K562 (cell line): ENCODE data around the gene COL15A1. TPM values are rescaled to one million over a fixed set of nuclear protein-coding genes. Genes with fewer than 3 reads are reported as not detected.

Experiments
- ATAC-seq: fragments of 200-7000 bp; cut with Tn5 transposase; 3 replicates; pipeline ENCODE4 v1.9.1; 2020; ENCODE audit warnings: moderate library complexity
- BruUV-seq: library from RNA; stranded (reverse); fragments of 400-500 nt; replicated peaks from 2 replicates; lab custom pipeline; 2021; lab: Mats Ljungman, UMichigan
- CTCF ChIA-PET: fragments of 300-600 bp; formaldehyde crosslinking; extraction: SDS; loops from one replicate; lab custom pipeline; 2021; ENCODE audit warnings: low intra/inter-chr PET ratio; lab: Yijun Ruan, JAX
- POLR2A ChIA-PET: fragments of 300-600, 350-650 bp; sonication (Branson Sonifier 250); formaldehyde crosslinking; extraction: SDS; loops from one replicate; lab custom pipeline; 2021; ENCODE audit warnings: antibody characterized with exemption, inconsistent platforms; lab: Yijun Ruan, JAX
- DNase-seq, 4 experiments: peaks; one replicate each; pipeline versions ENCODE4 v3.0.0 to v3.0.0-alpha.2; 2011 to 2018; ENCODE audit warnings: low spot score in 3 of 4, mixed read lengths in 3 of 4; ENCODE audit errors: extremely low read depth in 1 of 4
- FAIRE-seq: peaks from 2 replicates; lab custom pipeline; 2011; peaks lifted over from hg19 to GRCh38; lab: Jason Lieb, UNC
- H2AFZ ChIP-seq: 2 replicates; pipeline ENCODE4 v1.6.0; 2011; ENCODE audit warnings: low read depth, low read length, control low read depth, inconsistent platforms
- H3K27ac ChIP-seq: fragments of 200-600 bp; 3 replicates; pipeline ENCODE4 v1.8.0; 2011; ENCODE audit warnings: low read depth, mild to moderate bottlenecking, control low read depth, inconsistent platforms, low read length, moderate library complexity, mixed read lengths; ENCODE audit errors: extremely low read depth
- H3K27me3 ChIP-seq, 2 experiments: fragments of 300-600 bp in 1 of 2; 2 replicates in 1 of 2; 3 replicates in 1 of 2; pipeline versions ENCODE4 v1.6.0 to v1.8.0; 2011; ENCODE audit warnings: inconsistent platforms in 2 of 2, low read length in 2 of 2, mild to moderate bottlenecking in 1 of 2, mixed read lengths in 1 of 2, moderate library complexity in 1 of 2; ENCODE audit not compliant: control insufficient read depth in 2 of 2, insufficient read depth in 2 of 2
- H3K36me3 ChIP-seq: fragments of 300-600 bp; 3 replicates; pipeline ENCODE4 v1.8.0; 2011; ENCODE audit warnings: mild to moderate bottlenecking, low read length, inconsistent platforms; ENCODE audit not compliant: control insufficient read depth, insufficient read depth
- H3K4me1 ChIP-seq, 2 experiments: fragments of 200-600 bp in 1 of 2; replicated peaks in 1 of 2; 2 replicates in 1 of 2; 3 replicates in 1 of 2; pipeline versions ENCODE4 v1.5.1 to v1.8.0; 2011; ENCODE audit warnings: inconsistent platforms in 2 of 2, low read length in 2 of 2, mild to moderate bottlenecking in 1 of 2, mixed read lengths in 1 of 2, moderate library complexity in 1 of 2; ENCODE audit not compliant: control insufficient read depth in 2 of 2, insufficient read depth in 2 of 2
- H3K4me2 ChIP-seq: 2 replicates; pipeline ENCODE4 v1.6.1; 2011; ENCODE audit warnings: low read length, control low read depth, inconsistent platforms, mixed read lengths; ENCODE audit not compliant: insufficient read depth
- H3K4me3 ChIP-seq: fragments of 200-600 bp; sonication (generic), shearing (Covaris generic); 2 replicates; pipeline ENCODE4 v1.5.1; 2016; ENCODE audit warnings: control low read depth, inconsistent platforms
- H3K79me2 ChIP-seq: fragments of 200-600 bp; 3 replicates; pipeline ENCODE4 v1.8.0; 2011; ENCODE audit warnings: low read length, inconsistent platforms; ENCODE audit not compliant: control insufficient read depth, insufficient read depth
- H3K9ac ChIP-seq, 2 experiments: 2 replicates each; pipeline versions ENCODE4 v1.6.0 to v1.6.1; 2011; ENCODE audit warnings: low read depth in 2 of 2, low read length in 2 of 2, control low read depth in 1 of 2, inconsistent platforms in 1 of 2, mild to moderate bottlenecking in 1 of 2, mixed read lengths in 1 of 2; ENCODE audit not compliant: insufficient read depth in 1 of 2
- H3K9me1 ChIP-seq: one replicate; pipeline ENCODE4 v1.6.0; 2011; ENCODE audit warnings: inconsistent platforms, mild to moderate bottlenecking, low read length, moderate library complexity; ENCODE audit not compliant: control insufficient read depth, insufficient read depth
- H3K9me3 ChIP-seq: replicated peaks from 2 replicates; pipeline ENCODE4 v1.5.1; 2011; ENCODE audit warnings: low read depth, low read length, inconsistent platforms; ENCODE audit not compliant: control insufficient read depth, insufficient read depth
- H4K20me1 ChIP-seq: replicated peaks from 2 replicates; pipeline ENCODE4 v1.6.1; 2011; ENCODE audit warnings: low read length, inconsistent platforms, mixed read lengths; ENCODE audit not compliant: control insufficient read depth, insufficient read depth
- FOXA1 ChIP-seq: fragments of 450-650 bp; IDR thresholded peaks from 2 replicates; pipeline ENCODE4 v1.6.1; 2016; ENCODE audit warnings: mild to moderate bottlenecking, borderline replicate concordance
- KLF6 ChIP-seq: fragments of 250-450 bp; sonication (Bioruptor Pico); IDR thresholded peaks from 2 replicates; pipeline ENCODE4 v1.4.0; 2020; ENCODE audit warnings: mild to moderate bottlenecking, moderate library complexity, borderline replicate concordance
- PRMT5 ChIP-seq: sonication (generic); formaldehyde crosslinking; IDR thresholded peaks from 2 replicates; pipeline ENCODE4 v1.5.0; 2020; ENCODE audit warnings: missing genetic modification reagents
- RREB1 ChIP-seq: fragments of 250-450 bp; sonication (Bioruptor Pico); IDR thresholded peaks from 2 replicates; pipeline ENCODE4 v1.4.0; 2020
- TCF15 ChIP-seq: fragments of 250-450 bp; sonication (Bioruptor Pico); IDR thresholded peaks from 2 replicates; pipeline ENCODE4 v1.8.0; 2022; ENCODE audit warnings: moderate library complexity, mild to moderate bottlenecking, inconsistent platforms
- THRAP3 ChIP-seq: fragments of 450-650 bp; IDR thresholded peaks from 2 replicates; pipeline ENCODE4 v1.6.1; 2016; ENCODE audit warnings: mild to moderate bottlenecking, inconsistent platforms, borderline replicate concordance
- ZNF3 ChIP-seq: fragments of 250-450 bp; sonication (Bioruptor Pico); IDR thresholded peaks from 2 replicates; pipeline ENCODE4 v1.5.0; 2021; ENCODE audit warnings: mild to moderate bottlenecking, moderate library complexity
- WGBS: fragments of 100-300 bp; shearing (Covaris generic); methylation state at CpG from one replicate; pipeline ENCODE4 v1.1.6; 2016; ENCODE audit warnings: low coverage, mixed read lengths; ENCODE audit not compliant: insufficient coverage; ENCODE audit errors: missing lambda C conversion rate; 5-methylcytosine and 5-hydroxymethylcytosine counted together
- in situ Hi-C: fragments of 300-500 bp; cut with MboI; formaldehyde crosslinking; loops from 4 replicates; pipeline ENCODE4 v1.15.0; 2018; ENCODE audit warnings: inconsistent platforms, mixed read lengths
- intact Hi-C: fragments of 100-400 bp; cut with micrococcal nuclease; formaldehyde crosslinking; loops from 2 replicates; pipeline ENCODE4 v1.14.2; 2022
- polyA plus RNA-seq, 8 experiments: library from polyadenylated mRNA; depleted of rRNA in 4 of 8; stranded (reverse) in 5 of 8; unstranded in 3 of 8; fragments of >200 nt; fragmentation: Nextera tagmentation in 2 of 8; fragmentation: Illumina TruSeq in 1 of 8; extraction: Ambion mirVana in 2 of 8; extraction: Trizol in 1 of 8; gene quantifications; 2 replicates each; pipeline versions ENCODE4 v1.2.1 to v1.2.3, GENCODE V29; 2011 to 2014; ENCODE audit warnings: inconsistent platforms in 1 of 8, missing spikeins in 1 of 8
- total RNA-seq, 7 experiments: library from RNA; depleted of rRNA in 6 of 7; stranded (reverse); fragments of >200 nt in 6 of 7; fragmentation: Illumina TruSeq in 2 of 7; extraction: Trizol in 2 of 7; gene quantifications; 2 replicates each; pipeline versions ENCODE4 v1.2.1 to v1.2.3, GENCODE V29; 2011 to 2021; ENCODE audit warnings: low replicate concordance in 1 of 7
- TF ChIP-seq, protein P1 (sequence below): fragments of 450-650 bp; IDR thresholded peaks from 2 replicates; pipeline ENCODE4 v1.6.1; 2016; ENCODE audit warnings: low read depth, mild to moderate bottlenecking, moderate library complexity
- TF ChIP-seq, protein P2 (sequence below): fragments of 150-350 bp; IDR thresholded peaks from 2 replicates; pipeline ENCODE4 v1.6.1; 2014; ENCODE audit warnings: low read depth, mild to moderate bottlenecking, low read length, borderline replicate concordance

The COL15A1 gene
- total and polyA plus RNA-seq, 9 of the 15 experiments (the other 6 are each of a cell fraction or from before 2014, with no cell fraction given): 0.46 to 5.1 (median 2.6) TPM

- TSS peak; percentile 98 for BruUV-seq
- Histone ChIP-seq H3K4me1 (peaks cover 29 to 60% of the 10 kb centered on the region in 2 experiments), H3K36me3 (no peaks in the 10 kb centered on the region), H2AFZ (peak overlapping the region; percentile 69), H3K9me1 (no peaks in the 10 kb centered on the region), H3K27me3 (no peaks in the 10 kb centered on the region), H3K27ac (peak overlapping the region; percentile 96), H3K9ac (peak overlapping the region; percentile 56 to 95; a peak in 3 of 4 replicates), H3K4me3 (peak overlapping the region; percentile 44), H3K4me2 (peak overlapping the region; percentile 94), H4K20me1 (no peaks in the 10 kb centered on the region), H3K79me2 (peaks cover 10% of the 10 kb centered on the region; the same call in 2 of the 3 replicates), H3K9me3 (no peaks in the 10 kb centered on the region)
- in situ Hi-C loops (no loop called here), intact Hi-C loops (loop anchor here (2.0 kb wide), 1 partner anchor 63 kb away; no protein-coding TSS in a partner anchor)
- FAIRE-seq (peak; percentile 96), ATAC-seq (peak; percentile 78), DNase-seq (peak; percentile 44 to 96 (median 64))
- ChIA-PET POLR2A (interaction anchor here (0.6 to 3.2 kb wide), 30 partner anchors 8 to 819 kb away, joined by 3 to 53 read pairs (median 4); partner anchors contain the start of genes ALG2, TBC1D2 and TGFBR1), CTCF (no interaction called here)
- WGBS: under 1% methylated on average over 8 of the region's 8 CpGs
- TF ChIP-seq KLF6 (CRISPR knock-in tag) (peak; percentile 94), PRMT5 (no peak), ZNF3 (CRISPR knock-in tag) (peak; percentile 8; the same call in 1 of the 2 replicates), THRAP3 (0 out of 2 replicates have a peak, but pooled peaks have one; percentile 61), RREB1 (CRISPR knock-in tag) (peak; percentile 85), TCF15 (CRISPR knock-in tag) (peak; percentile 77; the same call in 1 of the 2 replicates), FOXA1 (no peak)
- TF ChIP-seq, protein P1, sequence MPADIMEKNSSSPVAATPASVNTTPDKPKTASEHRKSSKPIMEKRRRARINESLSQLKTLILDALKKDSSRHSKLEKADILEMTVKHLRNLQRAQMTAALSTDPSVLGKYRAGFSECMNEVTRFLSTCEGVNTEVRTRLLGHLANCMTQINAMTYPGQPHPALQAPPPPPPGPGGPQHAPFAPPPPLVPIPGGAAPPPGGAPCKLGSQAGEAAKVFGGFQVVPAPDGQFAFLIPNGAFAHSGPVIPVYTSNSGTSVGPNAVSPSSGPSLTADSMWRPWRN: no peak; the same call in 1 of the 2 replicates
- TF ChIP-seq, protein P2, sequence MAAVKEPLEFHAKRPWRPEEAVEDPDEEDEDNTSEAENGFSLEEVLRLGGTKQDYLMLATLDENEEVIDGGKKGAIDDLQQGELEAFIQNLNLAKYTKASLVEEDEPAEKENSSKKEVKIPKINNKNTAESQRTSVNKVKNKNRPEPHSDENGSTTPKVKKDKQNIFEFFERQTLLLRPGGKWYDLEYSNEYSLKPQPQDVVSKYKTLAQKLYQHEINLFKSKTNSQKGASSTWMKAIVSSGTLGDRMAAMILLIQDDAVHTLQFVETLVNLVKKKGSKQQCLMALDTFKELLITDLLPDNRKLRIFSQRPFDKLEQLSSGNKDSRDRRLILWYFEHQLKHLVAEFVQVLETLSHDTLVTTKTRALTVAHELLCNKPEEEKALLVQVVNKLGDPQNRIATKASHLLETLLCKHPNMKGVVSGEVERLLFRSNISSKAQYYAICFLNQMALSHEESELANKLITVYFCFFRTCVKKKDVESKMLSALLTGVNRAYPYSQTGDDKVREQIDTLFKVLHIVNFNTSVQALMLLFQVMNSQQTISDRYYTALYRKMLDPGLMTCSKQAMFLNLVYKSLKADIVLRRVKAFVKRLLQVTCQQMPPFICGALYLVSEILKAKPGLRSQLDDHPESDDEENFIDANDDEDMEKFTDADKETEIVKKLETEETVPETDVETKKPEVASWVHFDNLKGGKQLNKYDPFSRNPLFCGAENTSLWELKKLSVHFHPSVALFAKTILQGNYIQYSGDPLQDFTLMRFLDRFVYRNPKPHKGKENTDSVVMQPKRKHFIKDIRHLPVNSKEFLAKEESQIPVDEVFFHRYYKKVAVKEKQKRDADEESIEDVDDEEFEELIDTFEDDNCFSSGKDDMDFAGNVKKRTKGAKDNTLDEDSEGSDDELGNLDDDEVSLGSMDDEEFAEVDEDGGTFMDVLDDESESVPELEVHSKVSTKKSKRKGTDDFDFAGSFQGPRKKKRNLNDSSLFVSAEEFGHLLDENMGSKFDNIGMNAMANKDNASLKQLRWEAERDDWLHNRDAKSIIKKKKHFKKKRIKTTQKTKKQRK: no peak
Observed at GRCh38 chr9:99073985-99074901, 130.5 kb downstream of the COL15A1 start.
